Limb (tissue), 2 donors: ENCODE data around the gene SETD5.

ENCODE experiments used
- DNase-seq, 2 donors: peaks; one replicate each; pipeline ENCODE4 v3.0.0-alpha.2; 2016; ENCODE audit errors: extremely low spot score in 2 of 2

Gene SETD5

GRCh38 chr3:9397332-9397905, at the start of gene SETD5:
TSS of gene SETD5 (plus strand) at chr3:9397615. CDS start at chr3:9428939, 31,324 bp downstream.
- peak; percentile 97 to 100 for DNase-seq

GRCh38 chr3:9347887-9348286, 49.5 kb upstream of the SETD5 start:
- no peak for DNase-seq

GRCh38 chr3:9349321-9350117, 47.9 kb upstream of the SETD5 start:
- no peak for DNase-seq

GRCh38 chr3:9351709-9352126, 45.7 kb upstream of the SETD5 start:
- no peak for DNase-seq

GRCh38 chr3:9352917-9353752, 44.3 kb upstream of the SETD5 start:
- DNase-seq: peak; percentile 79 to 86

- DNase-seq: no peak
Measured at GRCh38 chr3:9361691-9362388, 35.6 kb upstream of the SETD5 start.

- DNase-seq: peak; percentile 92 to 94
Measured at GRCh38 chr3:9362731-9363530, 34.5 kb upstream of the SETD5 start, which contains the start of gene THUMPD3. TSS of gene THUMPD3 (plus strand) at chr3:9363054. CDS start at chr3:9365069, 2,015 bp downstream.

GRCh38 chr3:9369508-9369907, 27.9 kb upstream of the SETD5 start:
- DNase-seq: no peak

GRCh38 chr3:9373465-9373864, 23.9 kb upstream of the SETD5 start:
- no peak for DNase-seq

- DNase-seq: no peak
Measured at GRCh38 chr3:9377981-9378380, 19.4 kb upstream of the SETD5 start.

GRCh38 chr3:9379327-9379726, 18.1 kb upstream of the SETD5 start:
- no peak for DNase-seq

GRCh38 chr3:9380014-9380413, 17.4 kb upstream of the SETD5 start:
- no peak for DNase-seq

GRCh38 chr3:9384141-9384828, 13.1 kb upstream of the SETD5 start:
- no peak for DNase-seq

- no peak for DNase-seq
Measured at GRCh38 chr3:9385187-9386077, 12.0 kb upstream of the SETD5 start.

- no peak for DNase-seq
Measured at GRCh38 chr3:9386078-9386459, 11.3 kb upstream of the SETD5 start.

GRCh38 chr3:9386501-9387321, 10.7 kb upstream of the SETD5 start:
- no peak for DNase-seq

- DNase-seq: no peak
Measured at GRCh38 chr3:9387322-9387655, 10.1 kb upstream of the SETD5 start.

- DNase-seq: no peak
Measured at GRCh38 chr3:9388142-9388541, 9.3 kb upstream of the SETD5 start.
